Stromal cell of bone marrow (primary cell): ENCODE measurements around the gene SEC24D.

Source experiments
- DNase-seq: peaks from one replicate; pipeline ENCODE4 v3.0.0-alpha.2; 2012; ENCODE audit warnings: low read depth

SEC24D gene

GRCh38 chr4:118718511-118719170 is 117.3 kb downstream of the SEC24D start:
- DNase-seq: no peak

- DNase-seq: no peak
Measured at GRCh38 chr4:118716304-118716703, 119.6 kb downstream of the SEC24D start.

- no peak for DNase-seq
Measured at GRCh38 chr4:118714682-118715081, 121.2 kb downstream of the SEC24D start.

- peak; percentile 5 for DNase-seq
Measured at GRCh38 chr4:118712872-118713271, 123.1 kb downstream of the SEC24D start.

GRCh38 chr4:118711052-118711451 is 124.9 kb downstream of the SEC24D start:
- no peak for DNase-seq

GRCh38 chr4:118703118-118703517 is 132.8 kb downstream of the SEC24D start:
- no peak for DNase-seq

GRCh38 chr4:118684873-118685811 is 150.8 kb downstream of the SEC24D start, which contains the start of gene METTL14:
METTL14 (plus strand) TSS chr4:118685392; CDS start chr4:118685535, 143 bp downstream.
- peak; percentile 84 for DNase-seq

GRCh38 chr4:118683513-118683912 is 152.4 kb downstream of the SEC24D start:
- no peak for DNase-seq

GRCh38 chr4:118682928-118683327 is 153.0 kb downstream of the SEC24D start:
- DNase-seq: peak; percentile 37

- no peak for DNase-seq
Measured at GRCh38 chr4:118680808-118681207, 155.1 kb downstream of the SEC24D start.

GRCh38 chr4:118676128-118676527 is 159.8 kb downstream of the SEC24D start:
- no peak for DNase-seq
